Epithelial cell of proximal tubule (primary cell): Measurements from ENCODE around the gene RNF168. TPM values are rescaled to one million over a fixed set of nuclear protein-coding genes. Genes with fewer than 3 reads are reported as not detected.
"Not testable (repeated sequence)": the region's sequence is repeated elsewhere in the genome, so short reads cannot be mapped to it uniquely, and the experiment has no call there.

Source experiments
- DNase-seq: peaks from one replicate; pipeline ENCODE4 v3.0.0-alpha.2; 2011; ENCODE audit warnings: low read depth
- H3K4me3 ChIP-seq: 2 replicates; pipeline ENCODE4 v1.5.1; 2011; ENCODE audit warnings: low read depth, mild to moderate bottlenecking, low read length
- CTCF ChIP-seq: conservative IDR thresholded peaks from 2 replicates; pipeline ENCODE4 v1.5.1; 2012; ENCODE audit warnings: low read depth, mild to moderate bottlenecking, low read length
- total RNA-seq: library from RNA; depleted of rRNA; stranded (reverse); fragments of >200 nt; gene quantifications from 2 replicates; pipeline ENCODE4 v1.2.3, GENCODE V29; 2015

RNF168 gene
- total RNA-seq, 1 donor from 2014 or later = 14.0 TPM

- no peak for TF ChIP-seq CTCF
- no peak for DNase-seq
- no peak overlapping the region for H3K4me3 ChIP-seq
Observed at GRCh38 chr3:196524527-196524926, 21.0 kb upstream of the RNF168 start.

- no peak overlapping the region for H3K4me3 ChIP-seq
- DNase-seq = no peak
- no peak for TF ChIP-seq CTCF
Observed at GRCh38 chr3:196523841-196524240, 20.3 kb upstream of the RNF168 start.

GRCh38 chr3:196521291-196521690 is 17.7 kb upstream of the RNF168 start:
- not testable (repeated sequence) for H3K4me3 ChIP-seq, DNase-seq

GRCh38 chr3:196519718-196520082 is 16.1 kb upstream of the RNF168 start:
- no peak for TF ChIP-seq CTCF
- H3K4me3 ChIP-seq = no peak overlapping the region
- no peak for DNase-seq

- TF ChIP-seq CTCF = peak; percentile 48
- H3K4me3 ChIP-seq = no peak overlapping the region
- DNase-seq = no peak
Observed at GRCh38 chr3:196518966-196519717, 15.6 kb upstream of the RNF168 start.

- no peak for DNase-seq
- H3K4me3 ChIP-seq = no peak overlapping the region
- TF ChIP-seq CTCF = no peak
Observed at GRCh38 chr3:196517919-196518318, 14.4 kb upstream of the RNF168 start.

- TF ChIP-seq CTCF = no peak
- no peak for DNase-seq
- no peak overlapping the region for H3K4me3 ChIP-seq
Observed at GRCh38 chr3:196517162-196517800, 13.7 kb upstream of the RNF168 start.
